Trophoblast cell (in vitro differentiated cells and primary cell): ENCODE results near the gene SUSD6.
A peak's percentile ranks its signal among the peaks of the same experiment; 100 is the strongest.
"Not testable (repeated sequence)": the region's sequence is repeated elsewhere in the genome, so short reads cannot be mapped to it uniquely, and the experiment has no call there.

Experiments used
- DNase-seq, 2 donors: peaks; one replicate each; pipeline ENCODE4 v3.0.0-alpha.2; 2016
- H2AFZ ChIP-seq: 2 replicates; pipeline ENCODE4 v1.6.1; 2013; ENCODE audit warnings: low read length, moderate library complexity, mild to moderate bottlenecking; ENCODE audit not compliant: insufficient read depth, poor library complexity
- H2AK5ac ChIP-seq: 2 replicates; pipeline ENCODE4 v1.6.1; 2013; ENCODE audit warnings: mild to moderate bottlenecking, low read length
- H2BK120ac ChIP-seq: 2 replicates; pipeline ENCODE4 v1.6.1; 2013; ENCODE audit warnings: low read length, mild to moderate bottlenecking, moderate library complexity; ENCODE audit not compliant: insufficient read depth, poor library complexity
- H2BK12ac ChIP-seq: 2 replicates; pipeline ENCODE4 v1.6.1; 2013; ENCODE audit warnings: mild to moderate bottlenecking, low read length, moderate library complexity
- H2BK5ac ChIP-seq: 2 replicates; pipeline ENCODE4 v1.6.1; 2013; ENCODE audit warnings: low read length, low read depth, moderate library complexity, mild to moderate bottlenecking; ENCODE audit not compliant: poor library complexity
- H3K14ac ChIP-seq: 2 replicates; pipeline ENCODE4 v1.6.1; 2013; ENCODE audit warnings: mild to moderate bottlenecking, low read length
- H3K18ac ChIP-seq: 2 replicates; pipeline ENCODE4 v1.6.1; 2013; ENCODE audit warnings: mild to moderate bottlenecking, low read length
- H3K23ac ChIP-seq: 2 replicates; pipeline ENCODE4 v1.6.1; 2013; ENCODE audit warnings: low read length
- H3K27ac ChIP-seq: 2 replicates; pipeline ENCODE4 v1.5.1; 2013; ENCODE audit warnings: low read depth, mild to moderate bottlenecking, inconsistent platforms, low read length, moderate library complexity
- H3K27me3 ChIP-seq: 2 replicates; pipeline ENCODE4 v1.6.1; 2013; ENCODE audit warnings: inconsistent platforms, mild to moderate bottlenecking, low read length, moderate library complexity; ENCODE audit not compliant: insufficient read depth
- H3K36me3 ChIP-seq, 2 experiments: 1 replicate in 1 of 2; 2 replicates in 1 of 2; pipeline ENCODE4 v1.6.1; 2013; ENCODE audit warnings: low read length in 2 of 2, mild to moderate bottlenecking in 2 of 2, moderate library complexity in 1 of 2; ENCODE audit not compliant: insufficient read depth in 2 of 2, control insufficient read depth in 1 of 2
- H3K4ac ChIP-seq: 2 replicates; pipeline ENCODE4 v1.6.1; 2013; ENCODE audit warnings: low read depth, mild to moderate bottlenecking, low read length, moderate library complexity
- H3K4me1 ChIP-seq, 2 experiments: 1 replicate in 1 of 2; 2 replicates in 1 of 2; pipeline ENCODE4 v1.6.1; 2013; ENCODE audit warnings: low read length in 2 of 2, mild to moderate bottlenecking in 2 of 2, moderate library complexity in 1 of 2; ENCODE audit not compliant: insufficient read depth in 2 of 2, control insufficient read depth in 1 of 2
- H3K4me2 ChIP-seq: 2 replicates; pipeline ENCODE4 v1.6.1; 2013; ENCODE audit warnings: inconsistent platforms, mild to moderate bottlenecking, low read length, moderate library complexity
- H3K4me3 ChIP-seq: 2 replicates; pipeline ENCODE4 v1.5.1; 2013; ENCODE audit warnings: mild to moderate bottlenecking, low read depth, low read length, inconsistent platforms
- H3K79me1 ChIP-seq: one replicate; pipeline ENCODE4 v1.6.1; 2013; ENCODE audit warnings: low read length
- H3K79me2 ChIP-seq: 2 replicates; pipeline ENCODE4 v1.6.1; 2013; ENCODE audit warnings: low read length, mild to moderate bottlenecking; ENCODE audit not compliant: control insufficient read depth, insufficient read depth, poor library complexity
- H3K9ac ChIP-seq: 2 replicates; pipeline ENCODE4 v1.6.1; 2013; ENCODE audit warnings: mild to moderate bottlenecking, low read length
- H3K9me3 ChIP-seq: 2 replicates; pipeline ENCODE4 v1.6.1; 2013; ENCODE audit warnings: low read depth, mild to moderate bottlenecking, control low read depth, inconsistent platforms, low read length; ENCODE audit not compliant: insufficient read depth
- H4K12ac ChIP-seq: 2 replicates; pipeline ENCODE4 v1.6.1; 2013; ENCODE audit warnings: low read depth, mild to moderate bottlenecking, low read length, moderate library complexity
- H4K8ac ChIP-seq: 2 replicates; pipeline ENCODE4 v1.6.1; 2013; ENCODE audit warnings: low read depth, mild to moderate bottlenecking, low read length, moderate library complexity
- H4K91ac ChIP-seq: one replicate; pipeline ENCODE4 v1.6.1; 2013; ENCODE audit warnings: low read depth, mild to moderate bottlenecking, low read length, moderate library complexity
- WGBS: extraction: QIAGEN DNeasy Blood & Tissue Kit; methylation state at CpG from one replicate; pipeline ENCODE4 v1.1.7; 2013; ENCODE audit warnings: missing lambda C conversion rate; ENCODE audit not compliant: insufficient read length, insufficient coverage; ENCODE audit errors: extremely low coverage; 5-methylcytosine and 5-hydroxymethylcytosine counted together

Gene SUSD6

DNA sequence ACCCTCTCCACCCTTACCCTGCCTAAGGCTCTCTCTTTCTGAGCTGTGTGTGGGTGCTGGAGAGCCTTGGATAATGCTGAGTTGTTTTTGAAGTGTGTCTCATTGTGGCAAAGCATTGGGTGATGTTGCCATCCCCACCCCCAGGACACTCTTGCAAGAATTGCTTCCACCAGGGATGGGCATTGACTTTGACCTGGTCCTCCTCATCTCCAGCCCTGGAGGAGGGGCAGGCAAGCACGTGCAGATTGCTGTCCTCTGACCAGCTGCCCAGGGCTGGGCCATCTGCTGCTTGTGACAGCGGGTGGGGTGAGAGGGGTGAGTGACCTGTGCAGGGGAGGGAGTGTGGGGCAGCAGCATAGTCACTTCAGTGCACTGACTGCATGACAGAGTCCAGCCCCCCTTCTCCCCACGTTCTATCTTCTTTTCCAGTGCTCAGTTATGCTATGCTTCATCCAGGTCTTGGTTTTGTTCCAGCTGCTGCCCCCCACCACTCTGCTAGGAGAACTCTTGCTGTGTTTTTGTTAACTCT is 26.2 kb downstream of the SUSD6 start:
- DNase-seq, result no peak
- no peaks in the 10 kb centered on the region for H3K27me3 ChIP-seq
- H3K4ac ChIP-seq, result no peak overlapping the region
- no peak overlapping the region for H2BK5ac ChIP-seq
- peaks cover 2% of the 10 kb centered on the region for H3K9me3 ChIP-seq
- no CpG with 5 or more reads among the region's 3 CpGs for WGBS
- H3K4me3 ChIP-seq, result no peak overlapping the region
- H3K27ac ChIP-seq, result no peak overlapping the region
- H4K91ac ChIP-seq, result no peak overlapping the region
- H3K36me3 ChIP-seq, result no peaks in the 10 kb centered on the region
- no peak overlapping the region for H4K8ac ChIP-seq
- H2BK120ac ChIP-seq, result no peak overlapping the region
- no peaks in the 10 kb centered on the region for H3K79me1 ChIP-seq
- H3K18ac ChIP-seq, result no peak overlapping the region
- H3K14ac ChIP-seq, result no peak overlapping the region
- H2AK5ac ChIP-seq, result no peak overlapping the region
- H3K79me2 ChIP-seq, result no peaks in the 10 kb centered on the region
- H2AFZ ChIP-seq, result peak overlapping the region; percentile 23
- no peak overlapping the region for H4K12ac ChIP-seq
- H3K9ac ChIP-seq, result no peak overlapping the region
- no peak overlapping the region for H2BK12ac ChIP-seq
- no peak overlapping the region for H3K23ac ChIP-seq
- peaks cover 3 to 4% of the 10 kb centered on the region in 2 experiments for H3K4me1 ChIP-seq
- no peak overlapping the region for H3K4me2 ChIP-seq

DNA sequence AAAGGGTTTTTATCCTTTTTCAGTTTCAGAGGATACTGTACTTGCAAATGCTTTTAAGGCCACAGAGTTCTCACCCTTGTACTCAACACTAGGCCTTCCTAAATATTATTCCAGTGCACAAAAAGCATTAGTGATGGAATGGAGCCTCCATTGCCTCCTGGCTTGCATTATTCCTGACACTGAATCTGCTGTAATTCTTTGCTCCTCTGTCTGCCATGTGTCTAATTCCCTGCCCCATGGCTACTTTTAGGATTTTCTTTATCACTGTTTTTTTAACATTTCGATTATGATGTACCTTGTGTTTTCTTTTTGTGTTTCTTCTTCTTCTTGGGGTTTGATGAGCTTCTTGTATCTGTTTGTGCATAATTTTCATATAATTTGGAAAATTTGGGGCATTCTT is 29.5 kb downstream of the SUSD6 start:
- no CpG with 5 or more reads among the region's 1 CpG for WGBS
- Histone ChIP-seq H4K8ac (no peak overlapping the region), H2AFZ (no peak overlapping the region), H4K12ac (no peak overlapping the region), H3K79me2 (no peaks in the 10 kb centered on the region), H3K27ac (no peak overlapping the region), H2BK120ac (no peak overlapping the region), H3K9me3 (peaks cover 2% of the 10 kb centered on the region), H3K9ac (no peak overlapping the region), H3K27me3 (no peaks in the 10 kb centered on the region), H3K79me1 (no peaks in the 10 kb centered on the region), H2AK5ac (no peak overlapping the region), H2BK5ac (no peak overlapping the region), H3K4me2 (no peak overlapping the region), H3K23ac (no peak overlapping the region), H2BK12ac (no peak overlapping the region), H3K4me1 (peaks cover 3% of the 10 kb centered on the region in 2 experiments), H3K14ac (no peak overlapping the region), H3K4me3 (no peak overlapping the region), H3K36me3 (no peaks in the 10 kb centered on the region), H3K4ac (no peak overlapping the region), H4K91ac (no peak overlapping the region), H3K18ac (no peak overlapping the region)
- DNase-seq, result no peak

DNA sequence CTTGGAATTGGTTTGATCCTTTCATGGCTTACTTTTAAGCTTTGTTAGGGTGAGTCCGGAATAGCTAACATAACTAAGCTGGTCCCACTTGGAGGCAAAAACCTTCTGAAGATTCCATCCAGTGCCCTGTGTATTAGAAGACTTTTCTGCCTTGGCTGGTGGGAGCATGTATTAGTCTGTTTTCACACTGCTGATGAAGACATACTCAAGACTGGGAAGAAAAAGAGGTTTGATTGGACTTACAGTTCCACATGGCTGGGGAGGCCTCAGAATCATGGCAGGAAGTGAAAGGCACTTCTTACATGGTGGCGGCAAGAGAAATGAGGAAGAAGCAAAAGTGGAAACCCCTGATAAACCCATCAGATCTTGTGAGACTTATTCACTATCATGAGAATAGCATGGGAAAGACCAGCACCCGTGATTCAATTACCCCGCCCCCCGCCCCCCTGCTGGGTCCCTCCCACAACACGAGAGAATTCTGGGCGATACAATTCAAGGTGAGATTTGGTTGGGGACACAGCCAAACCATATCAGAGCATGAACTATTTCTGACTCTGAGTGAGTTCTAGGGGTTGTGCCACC is 30.9 kb downstream of the SUSD6 start:
- no CpG with 5 or more reads among the region's 7 CpGs for WGBS
- H2BK120ac ChIP-seq, H3K18ac ChIP-seq, H3K27ac ChIP-seq, H3K23ac ChIP-seq, H4K91ac ChIP-seq, H4K12ac ChIP-seq, H3K4ac ChIP-seq, H3K14ac ChIP-seq, H3K79me1 ChIP-seq, H4K8ac ChIP-seq, H3K79me2 ChIP-seq, H2AK5ac ChIP-seq, H3K4me2 ChIP-seq, H2AFZ ChIP-seq, H3K9ac ChIP-seq, H2BK5ac ChIP-seq, H3K9me3 ChIP-seq, H3K4me1 ChIP-seq, H3K27me3 ChIP-seq, H2BK12ac ChIP-seq, H3K36me3 ChIP-seq, DNase-seq, H3K4me3 ChIP-seq: not testable (repeated sequence)

DNA sequence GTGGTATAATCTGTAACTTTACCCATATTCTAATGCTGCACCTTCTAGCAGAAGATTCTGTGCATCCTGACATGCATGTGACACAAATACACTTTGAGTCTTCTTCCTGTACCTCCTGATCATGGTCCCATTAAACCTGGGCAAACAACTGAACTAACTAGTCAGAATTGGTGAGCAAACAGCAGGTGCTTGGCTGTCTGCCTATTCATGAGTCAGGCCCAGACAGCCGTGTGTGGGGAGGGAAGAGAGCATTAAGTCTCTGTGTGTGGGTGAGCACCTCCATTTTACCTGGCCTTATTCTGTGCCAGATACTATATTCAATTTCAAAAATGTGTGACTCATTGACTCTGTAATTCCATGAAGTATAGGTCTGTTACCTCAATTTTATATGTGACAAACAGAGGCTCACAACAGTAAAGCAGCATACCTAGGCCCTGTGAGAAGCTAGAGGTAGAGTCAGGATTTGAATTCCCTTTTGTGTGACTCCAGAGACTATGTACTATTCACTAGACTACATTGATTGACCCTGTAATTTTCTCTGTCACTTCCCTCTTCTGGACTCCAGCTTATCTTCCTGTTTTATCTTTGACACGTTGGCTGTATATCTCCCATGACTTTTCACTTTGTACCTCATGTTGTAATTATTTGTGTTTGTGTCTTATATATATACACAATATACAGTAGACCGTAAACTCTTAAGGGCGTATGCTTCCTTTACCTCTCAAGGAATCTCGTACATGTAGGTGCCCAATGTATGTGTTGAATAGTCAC is 32.2 kb downstream of the SUSD6 start:
- Histone ChIP-seq H3K27ac (no peak overlapping the region), H4K91ac (no peak overlapping the region), H3K79me1 (no peaks in the 10 kb centered on the region), H2BK5ac (no peak overlapping the region), H4K8ac (no peak overlapping the region), H3K4me2 (no peak overlapping the region), H2AK5ac (no peak overlapping the region), H3K18ac (no peak overlapping the region), H3K4ac (no peak overlapping the region), H3K79me2 (no peaks in the 10 kb centered on the region), H4K12ac (no peak overlapping the region), H3K9ac (no peak overlapping the region), H3K9me3 (no peaks in the 10 kb centered on the region), H3K27me3 (no peaks in the 10 kb centered on the region), H3K14ac (no peak overlapping the region), H3K4me3 (no peak overlapping the region), H2BK12ac (no peak overlapping the region), H3K4me1 (peaks cover 0 to 2% of the 10 kb centered on the region in 2 experiments), H3K36me3 (no peaks in the 10 kb centered on the region), H2BK120ac (no peak overlapping the region), H2AFZ (no peak overlapping the region), H3K23ac (no peak overlapping the region)
- DNase-seq, result no peak
- WGBS, result no CpG with 5 or more reads among the region's 5 CpGs
